ENCODE measurements around the gene CCL3. TPM values are rescaled to one million over a fixed set of nuclear protein-coding genes. Genes with fewer than 3 reads are reported as not detected.

CCL3 gene
- not detected in 2 replicates for total RNA-seq (ENCODE audit: low replicate concordance)

DNA sequence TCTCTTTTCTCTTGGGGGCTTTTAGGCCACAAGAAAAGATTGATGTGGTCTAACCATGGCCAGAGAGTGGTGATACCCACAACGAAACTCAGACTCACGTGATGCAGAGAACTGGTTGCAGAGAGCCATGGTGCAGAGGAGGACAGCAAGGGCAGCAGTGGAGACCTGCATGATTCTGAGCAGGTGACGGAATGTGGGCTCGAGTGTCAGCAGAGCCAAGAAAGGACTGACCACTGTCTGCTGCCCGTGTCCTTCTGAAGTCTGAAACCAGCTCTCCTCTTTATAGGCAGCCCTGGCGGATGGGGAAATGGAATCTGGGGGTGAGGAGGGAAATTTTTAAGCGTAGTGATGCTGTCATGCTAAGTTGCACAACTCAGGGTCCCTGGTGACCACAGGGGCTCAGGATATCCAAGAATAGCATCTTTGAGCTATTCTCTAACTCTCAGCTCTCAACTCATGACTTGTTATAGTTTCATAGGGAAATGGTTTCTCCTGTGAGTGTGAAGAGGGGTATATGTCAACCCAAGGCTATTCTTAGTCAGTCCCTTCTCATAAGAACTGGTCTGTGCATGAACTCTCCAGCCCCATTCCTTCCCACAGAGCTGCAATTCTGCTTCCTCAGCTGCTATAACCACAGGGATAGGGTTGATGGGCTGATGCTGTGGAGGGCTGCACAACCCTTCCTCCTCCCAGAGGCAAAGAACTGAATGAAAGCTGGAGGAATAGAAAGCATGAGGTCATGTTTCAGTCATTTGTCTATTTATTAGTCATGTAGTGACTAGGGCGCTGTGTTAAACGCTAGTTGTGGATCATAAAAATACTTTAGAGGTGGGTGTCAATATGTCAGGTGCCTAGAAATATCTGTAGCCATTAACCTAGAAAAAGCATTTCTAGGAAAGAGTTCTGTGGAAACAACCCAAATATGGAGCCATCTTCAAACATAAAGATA lies at the start of gene CCL3:
Gene CCL3 (minus strand): TSS at position 256 of the 949 bp plus-strand sequence. CDS start 85 bp downstream, at position 171.

DNA sequence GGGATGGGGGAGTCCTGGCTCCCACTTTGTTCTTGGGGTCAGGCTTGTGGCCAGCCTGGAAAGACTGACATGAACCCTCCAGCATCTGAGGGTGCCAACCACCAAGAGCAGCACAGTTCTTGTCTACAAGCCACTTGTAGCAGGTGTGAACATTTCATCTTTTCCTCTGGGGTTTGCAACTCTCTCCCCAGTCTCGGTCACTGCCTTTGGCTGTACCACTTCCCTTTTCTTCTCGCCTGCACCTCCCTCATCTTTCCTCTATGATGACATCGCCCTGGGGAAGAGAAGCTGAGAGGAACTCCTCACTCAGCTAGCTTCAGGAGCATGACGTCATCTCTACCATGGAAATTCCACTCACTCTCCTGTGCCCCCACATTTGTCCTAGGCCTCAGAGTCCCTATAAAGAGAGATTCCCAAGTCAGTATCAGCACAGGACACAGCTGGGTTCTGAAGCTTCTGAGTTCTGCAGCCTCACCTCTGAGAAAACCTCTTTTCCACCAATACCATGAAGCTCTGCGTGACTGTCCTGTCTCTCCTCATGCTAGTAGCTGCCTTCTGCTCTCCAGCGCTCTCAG lies 13.5 kb upstream of the CCL3 start, which contains the start of gene CCL4:
Gene CCL4 (plus strand): TSS at position 427 of the 575 bp plus-strand sequence. CDS start 79 bp downstream, at position 506.

DNA sequence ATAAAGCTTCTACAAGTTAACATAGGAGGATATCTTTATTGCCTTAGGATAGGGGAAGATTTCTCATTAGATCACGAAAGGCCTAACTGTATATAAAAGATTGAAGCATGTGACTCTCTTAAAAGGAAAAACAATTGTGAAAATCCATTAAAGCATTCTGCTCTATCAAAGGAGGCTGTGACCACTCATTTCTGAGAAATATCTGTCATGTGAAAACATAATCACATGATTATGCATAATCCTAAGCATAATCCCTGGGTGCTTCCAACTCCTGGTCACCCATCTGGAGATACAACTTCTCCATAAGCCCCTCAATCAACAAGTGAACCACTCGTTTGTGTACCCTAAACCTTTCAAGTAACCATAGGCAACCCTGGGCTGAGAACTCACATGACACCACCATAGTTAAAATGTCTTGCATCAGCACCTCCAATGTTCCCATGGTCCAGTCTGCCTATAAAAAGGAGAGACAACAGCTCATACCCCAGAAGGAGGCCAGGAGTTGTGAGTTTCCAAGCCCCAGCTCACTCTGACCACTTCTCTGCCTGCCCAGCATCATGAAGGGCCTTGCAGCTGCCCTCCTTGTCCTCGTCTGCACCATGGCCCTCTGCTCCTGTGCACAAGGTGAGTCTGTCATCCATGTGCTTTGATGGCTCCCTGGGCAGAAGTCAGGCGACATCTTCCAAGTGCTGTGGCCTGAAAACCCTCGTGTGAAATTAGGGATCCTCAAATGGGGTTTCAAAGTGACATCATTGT lies 26.0 kb downstream of the CCL3 start, which contains the start of gene CCL18:
Gene CCL18 (plus strand): TSS at position 487 of the 756 bp plus-strand sequence. CDS start 71 bp downstream, at position 558.

Other genes starting within 250 kb of the CCL3 start
- not detected in 2 replicates for gene HEATR9, start 221.3 kb downstream of the CCL3 start, total RNA-seq (ENCODE audit: low replicate concordance)
- 0.08 TPM in 1 of 2 replicates, not detected in the other for gene CCL5, start 209.8 kb downstream of the CCL3 start, total RNA-seq (ENCODE audit: low replicate concordance)
- gene RDM1, start 159.4 kb downstream of the CCL3 start, total RNA-seq (ENCODE audit: low replicate concordance), result 0.38 TPM in 1 of 2 replicates, not detected in the other
- not detected in 2 replicates for gene LYZL6, start 146.4 kb downstream of the CCL3 start, total RNA-seq (ENCODE audit: low replicate concordance)
- gene CCL16, start 108.6 kb downstream of the CCL3 start, total RNA-seq (ENCODE audit: low replicate concordance), result not detected in 2 replicates
- gene CCL14, start 103.4 kb downstream of the CCL3 start, total RNA-seq (ENCODE audit: low replicate concordance), result not detected in 2 replicates
- gene CCL15, start 88.6 kb downstream of the CCL3 start, total RNA-seq (ENCODE audit: low replicate concordance), result not detected in 2 replicates
- gene CCL23, start 72.2 kb downstream of the CCL3 start, total RNA-seq (ENCODE audit: low replicate concordance), result not detected in 2 replicates
- gene CCL18, start 25.9 kb downstream of the CCL3 start, total RNA-seq (ENCODE audit: low replicate concordance), result not detected in 2 replicates
- not detected in 2 replicates for gene CCL4, start 13.7 kb upstream of the CCL3 start, total RNA-seq (ENCODE audit: low replicate concordance)
- gene TBC1D3B, start 86.5 kb upstream of the CCL3 start, total RNA-seq (ENCODE audit: low replicate concordance), result 0.75 and 1.8 TPM in 2 replicates
- not detected in 2 replicates for gene CCL3L1, start 106.6 kb upstream of the CCL3 start, total RNA-seq (ENCODE audit: low replicate concordance)
- not detected in 2 replicates for gene CCL4L2, start 120.9 kb upstream of the CCL3 start, total RNA-seq (ENCODE audit: low replicate concordance)
- gene TBC1D3I, start 174.4 kb upstream of the CCL3 start, total RNA-seq (ENCODE audit: low replicate concordance), result 0.08 TPM in 1 of 2 replicates, not detected in the other
- not detected in 2 replicates for gene TBC1D3G, start 233.7 kb upstream of the CCL3 start, total RNA-seq (ENCODE audit: low replicate concordance)